H7 (cell line): ENCODE measurements around the gene MAN1A2. TPM values are rescaled to one million over a fixed set of nuclear protein-coding genes. Genes with fewer than 3 reads are reported as not detected.
"Not testable (repeated sequence)": the region's sequence is repeated elsewhere in the genome, so short reads cannot be mapped to it uniquely, and the experiment has no call there.

Experiments used
- DNase-seq: peaks from one replicate; pipeline ENCODE4 v3.0.0; 2012
- H3K27me3 ChIP-seq: 2 replicates; pipeline ENCODE4 v1.6.0; 2011; ENCODE audit warnings: mild to moderate bottlenecking, low read length; ENCODE audit not compliant: control insufficient read depth, insufficient read depth
- H3K36me3 ChIP-seq: replicated peaks from 2 replicates; pipeline ENCODE4 v1.5.1; 2011; ENCODE audit warnings: low read length; ENCODE audit not compliant: control insufficient read depth, insufficient read depth
- H3K4me3 ChIP-seq: 2 replicates; pipeline ENCODE4 v1.5.1; 2011; ENCODE audit warnings: low read depth, mild to moderate bottlenecking, control low read depth, low read length, moderate library complexity; ENCODE audit not compliant: insufficient read depth
- total RNA-seq: library from RNA; depleted of rRNA; stranded (reverse); fragments of >200 nt; shearing (Covaris generic); gene quantifications from 2 replicates; pipeline ENCODE4 v1.2.3, GENCODE V29; 2014

MAN1A2 gene
- total RNA-seq, 1 experiment from 2014 or later: 16.0 TPM

DNA sequence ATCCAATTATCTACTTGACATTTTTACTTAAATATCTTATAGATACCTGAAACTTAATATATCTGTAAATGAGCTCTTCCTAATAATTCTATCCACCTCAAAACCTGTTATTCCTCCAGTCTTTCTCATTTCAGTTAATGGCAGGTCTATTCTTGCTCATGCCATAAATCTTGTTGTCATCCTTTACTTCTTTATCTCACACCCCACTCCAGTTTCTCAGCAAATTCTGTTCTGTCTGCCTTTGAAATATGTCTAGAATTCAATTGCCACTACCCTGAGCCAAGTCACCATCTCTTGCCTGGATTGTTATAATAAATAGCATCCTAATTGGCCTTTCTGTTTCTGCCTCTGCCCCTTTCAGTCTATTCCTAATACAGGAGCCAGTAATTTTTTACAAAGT is 105.8 kb downstream of the MAN1A2 start:
- no peak for DNase-seq
- H3K4me3 ChIP-seq: no peak overlapping the region
- H3K27me3 ChIP-seq: no peaks in the 10 kb centered on the region
- H3K36me3 ChIP-seq: no peaks in the 10 kb centered on the region

DNA sequence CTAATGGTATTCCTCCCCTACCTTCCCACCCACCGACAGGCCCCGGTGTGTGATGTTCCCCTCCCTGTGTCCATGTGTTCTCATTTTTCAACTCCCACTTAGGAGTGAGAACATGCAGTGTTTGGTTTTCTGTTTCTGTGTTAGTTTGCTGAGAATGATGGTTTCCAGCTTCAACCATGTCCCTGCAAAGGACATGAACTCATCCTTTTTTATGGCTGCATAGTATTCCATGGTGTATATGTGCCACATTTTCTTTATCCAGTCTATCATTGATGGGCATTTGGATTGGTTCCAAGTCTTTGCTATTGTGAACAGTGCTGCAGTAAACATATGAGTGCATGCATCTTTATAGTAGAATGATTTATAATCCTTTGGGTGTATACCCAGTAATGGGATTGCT is 108.2 kb downstream of the MAN1A2 start:
- not testable (repeated sequence) for H3K27me3 ChIP-seq, H3K36me3 ChIP-seq, DNase-seq, H3K4me3 ChIP-seq

DNA sequence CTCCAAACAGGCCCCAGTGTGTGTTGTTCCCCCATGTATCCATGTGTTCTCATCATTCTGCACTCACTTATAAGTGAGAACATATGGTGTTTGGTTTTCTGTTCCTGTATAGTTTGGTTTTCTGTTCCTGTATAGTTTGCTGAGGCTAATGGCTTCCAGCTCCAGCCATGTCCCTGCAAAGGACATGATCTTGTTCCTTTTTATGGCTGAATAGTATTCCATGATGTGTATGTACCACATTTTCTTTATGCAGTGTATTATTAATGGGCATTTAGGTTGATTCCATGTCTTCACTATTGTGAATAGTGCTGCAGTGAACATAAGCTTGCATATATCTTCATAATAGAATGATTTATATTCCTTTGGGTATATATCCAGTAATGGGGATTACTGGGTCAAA is 111.8 kb downstream of the MAN1A2 start:
- no peaks in the 10 kb centered on the region for H3K36me3 ChIP-seq
- H3K27me3 ChIP-seq: no peaks in the 10 kb centered on the region
- H3K4me3 ChIP-seq: no peak overlapping the region
- DNase-seq: no peak

DNA sequence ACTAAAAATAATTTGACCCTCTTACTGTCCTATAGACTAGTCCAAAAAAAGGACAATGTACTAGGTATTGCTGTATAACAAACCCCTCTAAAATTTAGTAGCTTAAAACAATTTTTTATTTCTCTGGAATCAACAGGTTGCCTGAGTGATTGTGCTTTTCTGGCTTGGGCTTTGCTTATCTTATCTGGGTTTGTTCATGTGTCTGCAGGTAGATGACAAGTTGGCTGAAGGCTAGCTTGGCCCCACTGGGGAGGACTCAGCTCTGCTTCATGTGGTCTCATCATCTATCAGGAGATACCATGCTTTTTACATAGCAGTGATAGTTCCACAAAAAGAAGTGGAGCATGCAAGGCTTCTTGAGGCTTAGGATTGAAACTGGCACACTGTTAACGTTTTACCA is 114.2 kb downstream of the MAN1A2 start:
- DNase-seq: no peak
- Histone ChIP-seq H3K36me3 (no peaks in the 10 kb centered on the region), H3K27me3 (no peaks in the 10 kb centered on the region), H3K4me3 (no peak overlapping the region)

DNA sequence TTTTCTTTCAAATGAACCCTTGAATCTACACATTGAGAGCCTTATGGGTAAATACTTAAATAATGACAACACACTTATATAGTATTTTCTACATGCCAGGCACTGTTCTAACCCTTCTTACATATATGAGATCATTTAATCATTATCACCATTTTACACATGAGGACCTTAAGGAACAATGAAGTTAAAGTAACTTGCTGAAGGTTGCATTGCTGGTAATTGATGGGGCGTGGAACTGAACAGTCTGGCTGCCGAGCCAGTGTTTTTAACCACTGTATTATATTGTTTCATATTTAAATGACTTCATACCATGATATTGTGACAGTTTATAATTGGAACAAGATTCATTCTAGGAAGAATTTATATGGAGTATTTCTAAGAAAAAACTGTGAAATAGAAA is 126.7 kb downstream of the MAN1A2 start:
- no peak overlapping the region for H3K4me3 ChIP-seq
- DNase-seq: no peak
- no peaks in the 10 kb centered on the region for H3K36me3 ChIP-seq
- no peaks in the 10 kb centered on the region for H3K27me3 ChIP-seq

DNA sequence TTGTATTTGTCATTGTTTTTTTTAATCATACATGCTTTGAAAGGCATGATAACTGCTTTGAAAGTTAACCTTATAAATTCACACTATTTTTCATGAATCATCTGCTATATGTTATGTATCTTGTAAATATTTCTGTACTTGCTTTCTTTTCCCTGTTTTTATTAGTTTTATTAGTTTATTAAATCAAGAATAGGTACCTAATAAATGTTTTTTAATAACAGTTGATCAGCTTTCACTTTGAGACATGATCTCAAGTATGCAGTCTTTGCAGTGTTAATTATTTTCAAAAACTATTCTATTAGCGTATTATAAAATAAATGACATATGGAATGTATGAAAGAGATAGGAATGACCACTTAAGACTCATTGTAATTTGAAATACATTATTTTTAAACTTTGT is 127.8 kb downstream of the MAN1A2 start:
- Histone ChIP-seq H3K36me3 (no peaks in the 10 kb centered on the region), H3K4me3 (no peak overlapping the region), H3K27me3 (no peaks in the 10 kb centered on the region)
- no peak for DNase-seq

DNA sequence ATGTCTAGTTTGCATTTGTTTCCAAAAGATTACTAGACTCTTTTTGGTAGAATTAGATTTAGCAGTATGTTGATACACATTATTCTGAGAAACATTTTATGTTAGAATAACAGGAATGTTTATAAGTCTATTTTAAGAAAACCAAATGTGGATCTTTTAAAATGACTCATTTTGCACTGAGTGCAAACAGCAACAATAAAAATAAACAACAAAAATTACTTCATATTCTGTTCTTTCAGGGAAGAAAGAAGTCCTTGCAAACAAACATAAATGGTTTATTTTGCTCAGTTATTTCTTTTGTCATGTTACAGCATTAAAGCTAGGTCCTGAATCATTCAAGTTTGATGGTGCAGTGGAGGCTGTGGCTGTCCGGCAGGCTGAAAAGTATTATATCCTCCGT is 131.8 kb downstream of the MAN1A2 start:
- no peak overlapping the region for H3K4me3 ChIP-seq
- no peaks in the 10 kb centered on the region for H3K27me3 ChIP-seq
- DNase-seq: no peak
- H3K36me3 ChIP-seq: no peaks in the 10 kb centered on the region

DNA sequence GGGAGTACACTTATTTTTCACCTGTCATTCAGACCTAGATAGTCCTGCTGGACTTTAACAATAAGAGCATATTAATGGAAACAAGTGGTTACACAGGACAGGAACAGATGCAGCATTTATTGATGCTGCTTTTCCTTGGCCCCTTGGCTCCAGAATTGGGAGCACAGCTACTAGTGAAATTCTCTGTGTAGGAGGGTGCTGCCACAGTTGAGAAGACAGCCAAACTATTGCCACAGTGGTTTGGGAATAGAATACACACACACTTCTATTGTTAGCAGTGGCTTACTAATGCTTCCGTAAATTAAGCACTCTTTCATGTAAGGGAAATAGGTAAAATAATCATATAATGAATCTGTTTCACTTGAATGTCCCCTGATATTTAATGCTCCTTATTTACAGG is 133.3 kb downstream of the MAN1A2 start:
- Histone ChIP-seq H3K36me3 (no peaks in the 10 kb centered on the region), H3K4me3 (no peak overlapping the region), H3K27me3 (no peaks in the 10 kb centered on the region)
- DNase-seq: no peak

DNA sequence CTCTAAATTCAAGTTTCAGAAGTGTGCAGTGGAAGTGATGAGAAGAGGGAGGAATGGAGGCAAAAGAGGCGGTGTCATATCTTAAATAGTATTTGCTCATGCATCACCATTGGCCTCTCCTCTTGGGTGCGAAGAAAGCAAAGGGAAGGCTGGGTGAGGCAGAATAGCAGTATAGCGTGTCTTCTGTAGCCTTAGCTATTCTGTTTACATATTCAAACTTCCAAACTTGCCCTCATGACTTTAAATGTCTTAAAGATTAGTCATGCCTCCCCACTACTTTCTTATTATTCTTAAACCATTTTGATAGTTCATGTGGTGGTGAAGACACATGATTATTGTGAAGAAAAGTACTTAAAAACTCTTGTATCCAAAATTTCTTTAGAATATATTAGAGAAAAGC is 134.0 kb downstream of the MAN1A2 start:
- Histone ChIP-seq H3K27me3 (no peaks in the 10 kb centered on the region), H3K36me3 (no peaks in the 10 kb centered on the region), H3K4me3 (no peak overlapping the region)
- no peak for DNase-seq

DNA sequence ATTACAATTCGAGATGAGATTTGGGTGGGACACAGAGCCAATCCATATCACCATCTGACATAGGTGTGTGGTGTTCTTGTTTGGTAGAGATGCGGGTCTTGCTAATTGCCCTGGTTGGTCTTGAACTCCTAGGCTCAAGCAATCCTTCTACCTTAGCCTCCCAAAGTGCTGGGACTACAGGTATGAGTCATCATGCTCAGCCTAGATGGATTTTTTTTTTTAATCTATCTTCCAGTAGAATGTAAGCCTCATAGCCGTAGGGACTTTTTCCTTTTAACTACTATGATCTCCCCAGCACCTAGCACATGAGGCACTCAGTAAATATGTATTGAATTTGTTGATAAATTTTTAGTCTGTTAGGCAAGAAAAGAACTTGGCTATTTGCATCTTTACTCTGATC is 144.0 kb downstream of the MAN1A2 start:
- H3K4me3 ChIP-seq: no peak overlapping the region
- H3K27me3 ChIP-seq: no peaks in the 10 kb centered on the region
- DNase-seq: no peak
- H3K36me3 ChIP-seq: no peaks in the 10 kb centered on the region

DNA sequence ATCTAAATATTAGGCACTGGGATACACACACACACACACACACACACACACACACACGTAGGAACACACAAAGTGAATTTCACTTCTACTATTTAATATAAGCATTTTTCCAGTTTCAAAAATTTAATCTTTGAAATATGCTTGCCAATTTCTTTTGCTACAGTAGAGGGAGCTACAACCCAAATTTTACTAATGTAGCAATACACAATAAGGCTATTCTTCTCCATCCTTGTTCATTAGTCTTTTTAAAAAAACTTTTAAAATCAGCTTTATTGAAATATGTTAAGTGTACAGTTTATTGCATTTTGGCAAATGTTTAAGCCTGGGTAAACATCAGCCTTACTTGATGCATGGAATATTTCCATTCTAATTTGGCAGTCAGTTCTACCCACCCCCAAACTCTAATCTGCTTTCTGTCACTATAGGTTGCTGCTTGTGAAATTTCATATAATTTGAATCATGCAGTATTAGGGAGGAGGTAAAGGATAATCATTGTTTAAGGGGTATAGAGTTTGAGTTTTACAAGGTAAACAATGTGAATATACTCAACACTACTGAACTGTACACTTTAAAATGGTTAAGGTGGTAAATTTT is 145.6 kb downstream of the MAN1A2 start:
- Histone ChIP-seq H3K27me3 (no peaks in the 10 kb centered on the region), H3K36me3 (no peaks in the 10 kb centered on the region), H3K4me3 (no peak overlapping the region)
- DNase-seq: no peak

DNA sequence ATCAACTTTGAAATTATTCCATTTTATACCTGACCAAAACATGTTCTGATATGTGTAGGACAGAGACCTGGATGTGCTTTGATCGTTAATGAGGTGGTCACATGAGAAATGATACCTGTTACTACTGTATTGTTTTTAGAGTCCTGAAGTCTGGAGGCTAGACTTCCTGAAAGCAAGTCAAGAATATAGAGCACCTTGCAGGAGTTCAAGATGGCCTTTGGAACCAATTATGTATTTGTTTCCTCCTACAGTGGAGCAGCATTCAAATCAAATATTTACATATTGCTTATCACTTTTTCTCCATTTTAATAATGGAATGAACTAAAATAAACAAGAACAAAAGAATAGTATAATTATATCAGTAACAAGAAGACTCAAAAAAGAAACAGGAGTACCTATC is 155.9 kb downstream of the MAN1A2 start:
- Histone ChIP-seq H3K27me3 (no peaks in the 10 kb centered on the region), H3K4me3 (no peak overlapping the region), H3K36me3 (no peaks in the 10 kb centered on the region)
- no peak for DNase-seq

DNA sequence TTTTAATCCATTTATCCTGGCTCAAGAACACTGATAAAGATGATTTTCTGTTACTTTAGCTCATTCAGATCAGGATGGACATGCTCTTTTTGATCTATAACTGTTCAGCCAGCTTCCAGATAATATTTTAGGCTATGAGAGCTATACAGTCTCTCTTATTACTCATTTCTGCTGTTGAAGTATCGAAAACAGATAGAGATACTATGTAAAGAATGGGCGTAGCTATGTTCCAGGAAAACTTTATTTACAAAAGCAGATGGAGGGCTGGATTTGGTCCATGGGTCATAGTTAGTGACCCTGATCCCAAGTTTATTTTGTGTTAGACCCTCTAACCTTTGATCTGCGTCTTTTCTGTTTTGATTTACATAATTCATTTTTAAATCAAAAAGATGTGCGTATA is 159.8 kb downstream of the MAN1A2 start:
- no peak for DNase-seq
- Histone ChIP-seq H3K36me3 (no peaks in the 10 kb centered on the region), H3K27me3 (no peaks in the 10 kb centered on the region), H3K4me3 (no peak overlapping the region)

DNA sequence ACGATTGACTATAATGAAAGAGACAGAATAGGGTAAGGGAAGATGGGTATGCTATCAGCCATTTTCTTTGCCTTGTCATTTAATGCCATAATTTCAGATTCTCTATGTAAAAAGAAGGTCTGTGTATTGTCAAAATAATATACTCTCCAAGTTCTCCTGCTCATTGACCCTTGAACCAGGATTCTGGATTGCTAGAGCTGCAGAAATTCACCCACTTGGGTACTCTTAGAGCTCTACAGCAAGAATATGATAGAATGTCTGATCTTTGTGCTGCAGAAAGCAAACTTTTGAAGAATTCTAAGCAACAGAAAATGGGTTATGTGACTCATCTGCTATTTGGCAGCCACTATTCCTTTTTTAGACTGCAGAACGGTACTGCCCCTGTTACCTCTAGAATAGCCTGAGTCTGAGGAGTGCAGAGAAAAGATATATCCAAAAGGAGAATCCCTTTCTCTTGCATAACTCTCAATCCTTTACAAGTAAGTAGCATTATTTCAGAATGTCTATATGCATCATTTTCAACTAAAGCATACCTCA is 160.4 kb downstream of the MAN1A2 start:
- H3K36me3 ChIP-seq: no peaks in the 10 kb centered on the region
- H3K27me3 ChIP-seq: no peaks in the 10 kb centered on the region
- H3K4me3 ChIP-seq: no peak overlapping the region
- DNase-seq: no peak

DNA sequence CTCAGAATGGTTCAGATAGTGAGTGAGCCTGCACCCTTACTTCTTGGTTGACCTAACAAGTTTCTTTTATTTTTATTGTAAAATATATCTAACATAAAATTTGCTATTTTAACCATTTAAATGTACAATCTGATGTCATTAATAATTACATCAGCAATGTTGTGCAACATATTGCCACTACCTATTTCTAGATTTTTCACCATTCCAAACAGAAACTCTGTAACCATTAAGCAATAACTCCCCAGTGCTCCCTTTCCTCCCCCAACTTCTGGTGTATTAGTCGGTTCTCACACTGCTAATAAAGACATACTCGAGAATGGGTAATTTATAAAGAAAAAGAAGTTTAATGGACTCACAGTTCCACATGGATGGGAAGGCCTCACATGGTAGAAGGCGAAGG is 162.4 kb downstream of the MAN1A2 start:
- no peak for DNase-seq
- Histone ChIP-seq H3K36me3 (no peaks in the 10 kb centered on the region), H3K4me3 (no peak overlapping the region), H3K27me3 (no peaks in the 10 kb centered on the region)

DNA sequence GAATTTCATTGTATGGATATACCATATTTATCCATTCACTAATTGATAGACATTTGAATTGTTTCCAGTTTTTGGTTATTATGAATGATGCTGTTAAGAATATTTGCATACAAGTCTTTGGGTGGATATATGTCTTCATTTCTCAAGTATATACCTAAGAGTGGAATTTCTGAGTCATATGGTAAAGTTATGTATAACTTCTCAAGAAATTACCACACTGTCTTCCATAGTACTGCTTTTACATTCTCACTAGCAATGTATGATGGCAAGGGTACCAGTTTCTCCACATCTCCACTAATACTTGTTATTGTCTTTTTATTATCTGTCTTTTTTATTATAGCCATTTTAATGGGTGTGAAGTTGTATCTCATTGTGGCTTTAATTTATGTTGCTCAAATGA is 164.0 kb downstream of the MAN1A2 start:
- H3K27me3 ChIP-seq: no peaks in the 10 kb centered on the region
- DNase-seq: no peak
- no peak overlapping the region for H3K4me3 ChIP-seq
- H3K36me3 ChIP-seq: no peaks in the 10 kb centered on the region
